BJ (cell line): ENCODE results near the gene MCOLN2. TPM values are rescaled to one million over a fixed set of nuclear protein-coding genes. Genes with fewer than 3 reads are reported as not detected.

ENCODE experiments used
- CTCF ChIA-PET: fragments of 350-600 bp; formaldehyde crosslinking; extraction: SDS; loops from one replicate; lab custom pipeline; 2021; ENCODE audit warnings: antibody characterized with exemption, inconsistent platforms; lab: Yijun Ruan, JAX
- POLR2A ChIA-PET: fragments of 300-600 bp; sonication (Branson Sonifier 250); formaldehyde crosslinking; extraction: SDS; loops from one replicate; lab custom pipeline; 2021; ENCODE audit warnings: antibody characterized with exemption; lab: Charles Lee
- DNase-seq: peaks from one replicate; pipeline ENCODE4 v3.0.0-alpha.2; 2011; ENCODE audit warnings: low read depth
- H3K27me3 ChIP-seq: 2 replicates; pipeline ENCODE4 v1.6.0; 2011; ENCODE audit warnings: low read length; ENCODE audit not compliant: control insufficient read depth, insufficient read depth
- H3K36me3 ChIP-seq: 2 replicates; pipeline ENCODE4 v1.5.1; 2011; ENCODE audit warnings: low read length; ENCODE audit not compliant: control insufficient read depth, insufficient read depth
- H3K4me3 ChIP-seq: 2 replicates; pipeline ENCODE4 v1.5.1; 2011; ENCODE audit warnings: low read depth, mild to moderate bottlenecking, control low read depth, low read length
- polyA plus RNA-seq: library from polyadenylated mRNA; depleted of rRNA; stranded (reverse); fragments of >200 nt; gene quantifications from 2 replicates; pipeline ENCODE4 v1.2.3, GENCODE V29; 2011
- TF ChIP-seq, protein P1 (sequence below): IDR thresholded peaks from 2 replicates; pipeline ENCODE4 v1.5.1; 2011; ENCODE audit warnings: low read depth, mild to moderate bottlenecking, control low read depth, inconsistent platforms, low read length, moderate library complexity; ENCODE audit not compliant: insufficient read depth

The MCOLN2 gene
- polyA plus RNA-seq, 1 experiment: 0.29 TPM

DNA sequence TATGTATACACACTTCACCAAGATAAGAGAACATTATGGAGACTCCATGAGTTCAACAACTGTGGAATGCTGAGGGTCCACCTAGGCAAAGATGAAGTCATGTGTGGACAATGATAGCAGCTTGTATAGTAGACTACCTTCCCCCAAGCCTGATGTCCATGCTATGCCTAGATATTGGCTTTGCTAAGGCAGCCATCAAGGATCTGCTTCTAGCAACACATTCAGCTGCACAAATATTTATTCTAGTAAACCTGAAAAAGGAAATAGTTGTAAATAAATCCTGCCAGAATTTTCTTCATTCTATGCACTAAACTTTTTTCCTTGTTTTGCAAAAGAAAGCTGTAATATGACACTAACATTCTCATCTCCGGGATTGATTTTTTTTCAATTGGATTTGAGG, 96.9 kb downstream of the MCOLN2 start:
- H3K27me3 ChIP-seq: no peaks in the 10 kb centered on the region
- no peak for DNase-seq
- CTCF ChIA-PET: no interaction called here
- no peak overlapping the region for H3K4me3 ChIP-seq
- no peaks in the 10 kb centered on the region for H3K36me3 ChIP-seq
- TF ChIP-seq, protein P1, sequence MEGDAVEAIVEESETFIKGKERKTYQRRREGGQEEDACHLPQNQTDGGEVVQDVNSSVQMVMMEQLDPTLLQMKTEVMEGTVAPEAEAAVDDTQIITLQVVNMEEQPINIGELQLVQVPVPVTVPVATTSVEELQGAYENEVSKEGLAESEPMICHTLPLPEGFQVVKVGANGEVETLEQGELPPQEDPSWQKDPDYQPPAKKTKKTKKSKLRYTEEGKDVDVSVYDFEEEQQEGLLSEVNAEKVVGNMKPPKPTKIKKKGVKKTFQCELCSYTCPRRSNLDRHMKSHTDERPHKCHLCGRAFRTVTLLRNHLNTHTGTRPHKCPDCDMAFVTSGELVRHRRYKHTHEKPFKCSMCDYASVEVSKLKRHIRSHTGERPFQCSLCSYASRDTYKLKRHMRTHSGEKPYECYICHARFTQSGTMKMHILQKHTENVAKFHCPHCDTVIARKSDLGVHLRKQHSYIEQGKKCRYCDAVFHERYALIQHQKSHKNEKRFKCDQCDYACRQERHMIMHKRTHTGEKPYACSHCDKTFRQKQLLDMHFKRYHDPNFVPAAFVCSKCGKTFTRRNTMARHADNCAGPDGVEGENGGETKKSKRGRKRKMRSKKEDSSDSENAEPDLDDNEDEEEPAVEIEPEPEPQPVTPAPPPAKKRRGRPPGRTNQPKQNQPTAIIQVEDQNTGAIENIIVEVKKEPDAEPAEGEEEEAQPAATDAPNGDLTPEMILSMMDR: no peak
- POLR2A ChIA-PET: no interaction called here

DNA sequence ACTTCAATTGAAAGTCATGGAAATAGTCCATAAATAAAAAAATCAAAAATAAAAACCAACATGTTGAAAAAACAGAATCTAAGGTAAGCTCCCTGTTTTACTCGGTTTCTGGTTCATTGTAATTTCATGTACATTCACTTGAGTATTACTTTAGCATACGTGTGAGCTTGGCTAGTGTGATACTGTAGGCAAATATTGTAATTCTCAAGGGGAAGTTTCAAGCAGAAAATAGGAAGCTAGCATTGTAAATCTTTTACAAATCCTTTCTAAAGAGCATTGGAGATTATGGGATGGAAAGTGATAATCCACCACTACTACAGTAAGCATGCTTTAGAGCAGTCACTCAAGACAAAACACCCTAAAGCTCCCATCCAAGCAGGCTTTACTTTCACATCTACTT, 100.6 kb downstream of the MCOLN2 start:
- Histone ChIP-seq H3K36me3 (no peaks in the 10 kb centered on the region), H3K27me3 (peaks cover 14% of the 10 kb centered on the region), H3K4me3 (no peak overlapping the region)
- DNase-seq: no peak
- TF ChIP-seq, protein P1: no peak
- CTCF ChIA-PET: no interaction called here
- POLR2A ChIA-PET: no interaction called here

DNA sequence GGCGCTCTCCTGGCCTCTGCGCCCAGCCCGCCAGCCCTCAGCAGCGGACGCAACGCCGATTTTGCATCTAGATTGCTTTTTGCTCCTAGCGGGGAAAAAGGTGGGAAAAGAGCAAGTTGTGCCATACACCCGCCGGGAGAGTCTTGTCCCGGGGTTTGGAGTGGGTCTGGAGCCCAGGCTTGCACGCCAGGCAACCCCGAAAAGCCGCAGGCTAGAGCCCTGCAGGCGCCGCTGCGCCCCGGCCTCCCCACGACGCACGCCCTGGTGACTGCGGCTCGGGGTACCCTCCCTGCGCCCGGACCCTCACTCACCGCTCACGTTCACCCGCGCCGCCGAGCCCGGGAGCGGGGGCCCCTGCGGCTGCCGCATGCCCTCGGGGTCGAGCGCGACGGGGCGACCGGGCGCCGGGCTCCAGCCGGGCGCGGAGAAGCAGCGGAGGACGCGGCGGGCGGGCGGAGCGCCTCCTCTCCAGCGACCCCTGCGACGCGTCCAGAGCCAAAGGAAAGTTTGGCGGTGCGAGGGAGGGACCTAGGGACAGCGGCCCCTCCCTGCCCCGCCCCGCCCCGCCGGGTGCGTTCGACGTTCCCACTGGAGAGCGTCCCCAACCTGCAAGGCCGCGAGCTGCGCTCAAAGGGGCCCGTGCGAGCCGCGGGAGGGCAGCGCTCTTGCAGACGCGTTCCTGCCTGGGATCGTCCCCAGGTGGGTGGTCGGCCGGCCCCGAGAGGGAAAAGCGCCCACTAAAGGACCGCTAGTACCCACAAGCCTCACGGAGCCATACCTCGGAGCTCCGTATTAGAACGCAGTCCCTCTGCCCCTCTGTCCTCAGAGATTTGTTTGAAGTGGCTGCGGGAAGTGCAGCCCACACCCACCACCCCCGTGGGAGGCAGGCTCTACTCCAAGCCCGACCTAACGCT, 104.0 kb downstream of the MCOLN2 start, which contains the start of gene LPAR3:
Gene LPAR3 (minus strand): TSS at position 502 of the 914 bp plus-strand sequence. CDS start 27,086 bp downstream, outside the sequence.
- TF ChIP-seq, protein P1: no peak
- H3K4me3 ChIP-seq: peak within 1 kb of the TSS; percentile 20
- POLR2A ChIA-PET: no interaction called here
- CTCF ChIA-PET: no interaction called here
- H3K36me3 ChIP-seq: no peaks in the 10 kb centered on the region
- peaks cover 14% of the 10 kb centered on the region for H3K27me3 ChIP-seq
- no peak for DNase-seq

DNA sequence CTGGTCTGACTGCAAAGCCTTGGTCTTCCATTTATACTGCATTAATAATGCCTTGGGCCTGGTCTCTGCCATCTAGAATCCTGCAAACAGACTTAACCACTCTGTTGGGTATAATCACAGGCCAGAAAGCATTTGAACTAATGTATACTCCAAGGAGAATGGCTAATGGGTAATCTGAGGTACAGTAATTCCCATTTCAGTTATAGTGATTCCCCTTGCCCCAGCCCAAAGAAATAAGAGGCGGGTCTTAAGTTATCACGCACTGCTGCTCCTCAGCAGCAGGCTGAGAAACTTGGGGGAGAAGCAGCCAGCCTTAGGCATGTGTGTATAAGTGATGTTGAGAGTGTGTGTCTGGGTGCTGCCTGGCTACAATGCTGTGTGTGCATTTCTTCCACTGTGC, 106.3 kb downstream of the MCOLN2 start:
- Histone ChIP-seq H3K27me3 (peaks cover 14% of the 10 kb centered on the region), H3K4me3 (no peak overlapping the region), H3K36me3 (no peaks in the 10 kb centered on the region)
- DNase-seq: no peak
- TF ChIP-seq, protein P1: no peak
- ChIA-PET CTCF (no interaction called here), POLR2A (no interaction called here)

DNA sequence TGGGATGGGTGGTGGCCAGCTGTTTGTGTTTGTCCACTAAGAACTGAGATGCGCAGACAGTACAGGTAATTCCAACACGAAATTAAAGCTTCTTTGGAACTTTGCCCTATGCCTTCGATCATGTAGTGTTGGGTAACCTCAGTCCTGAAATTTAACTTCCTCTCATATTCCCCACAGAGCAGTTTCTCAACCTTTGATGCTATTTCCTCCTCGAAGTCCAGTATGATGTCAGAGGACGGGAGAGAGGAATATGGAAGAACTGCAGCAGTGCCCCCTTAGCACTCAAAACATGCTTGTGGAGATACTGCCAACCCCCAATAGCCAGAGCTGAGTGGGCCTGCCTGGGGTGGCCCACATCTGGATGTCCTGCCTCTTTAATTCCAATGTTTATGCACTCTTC, 107.5 kb downstream of the MCOLN2 start:
- peaks cover 12% of the 10 kb centered on the region for H3K27me3 ChIP-seq
- POLR2A ChIA-PET: no interaction called here

More for the DNA sequence above, 107.5 kb downstream of the MCOLN2 start:
- TF ChIP-seq, protein P1: no peak
- CTCF ChIA-PET: interaction anchor here (1.3 kb wide), 1 partner anchor 55 kb away, joined by 4 read pairs; no protein-coding TSS in a partner anchor
- Histone ChIP-seq H3K4me3 (no peak overlapping the region), H3K36me3 (no peaks in the 10 kb centered on the region)
- no peak for DNase-seq
